Mucosa of descending colon (tissue), 3 donors: Measurements from ENCODE around the gene MYO1E. TPM values are rescaled to one million over a fixed set of nuclear protein-coding genes. Genes with fewer than 3 reads are reported as not detected.

Experiments used
- ATAC-seq: fragments of 200-7000 bp; cut with Tn5 transposase; one replicate; pipeline ENCODE4 v1.9.1; 2020; ENCODE audit warnings: mild to moderate bottlenecking, moderate library complexity
- DNase-seq, 3 donors: peaks; one replicate each; pipeline ENCODE4 v3.0.0-alpha.2; 2020
- H3K36me3 ChIP-seq: fragments of 200-600 bp; one replicate; pipeline ENCODE4 v1.8.0; 2021; ENCODE audit warnings: low read depth, mild to moderate bottlenecking
- H3K4me1 ChIP-seq: fragments of 200-600 bp; one replicate; pipeline ENCODE4 v1.8.0; 2021; ENCODE audit warnings: low read depth, mild to moderate bottlenecking
- H3K4me3 ChIP-seq: fragments of 200-600 bp; one replicate; pipeline ENCODE4 v1.8.0; 2021; ENCODE audit warnings: mild to moderate bottlenecking
- H3K9me3 ChIP-seq: fragments of 200-600 bp; one replicate; pipeline ENCODE4 v1.8.0; 2021; ENCODE audit warnings: mild to moderate bottlenecking
- intact Hi-C, 2 donors: fragments of 100-400 bp; cut with DNase I in 1 of 2; cut with micrococcal nuclease in 1 of 2; formaldehyde crosslinking; loops; one replicate each; pipeline versions ENCODE4 v1.11.0 to v1.11.1; 2022; cut with DNase I, micrococcal nuclease
- total RNA-seq, 3 donors: library from RNA; stranded (reverse); fragmentation: NEBNext Ultra II Directional in 2 of 3; extraction: Animal tissue kit (Norgen Biotek cat#: 25700) in 2 of 3; gene quantifications; one replicate each; pipeline versions ENCODE4 v1.2.1 to v1.2.4, GENCODE V29; 2021 to 2023
- TF ChIP-seq, protein P1 (sequence below): fragments of 200-600 bp; IDR thresholded peaks from one replicate; pipeline ENCODE4 v1.8.0; 2022; ENCODE audit warnings: antibody characterized with exemption, mild to moderate bottlenecking
- donor health status: DM: no; HTN: no; CAD: no; lungs with moderate emphysema.
- donor health status: DM: no; HTN: no; CAD: no.
- donor health status: DM: no; HTN: yes; CAD: no.

The MYO1E gene
- total RNA-seq, 3 donors from 2014 or later = 189 to 325 (median 283) TPM

GRCh38 chr15:59349680-59350420 lies 22.8 kb downstream of the MYO1E start:
- Histone ChIP-seq H3K4me1 (peaks cover 4% of the 10 kb centered on the region), H3K36me3 (no peaks in the 10 kb centered on the region), H3K4me3 (no peak overlapping the region), H3K9me3 (no peaks in the 10 kb centered on the region)
- intact Hi-C loops = no loop called here
- DNase-seq (no peak), ATAC-seq (peak; percentile 95)
- TF ChIP-seq, protein P1, sequence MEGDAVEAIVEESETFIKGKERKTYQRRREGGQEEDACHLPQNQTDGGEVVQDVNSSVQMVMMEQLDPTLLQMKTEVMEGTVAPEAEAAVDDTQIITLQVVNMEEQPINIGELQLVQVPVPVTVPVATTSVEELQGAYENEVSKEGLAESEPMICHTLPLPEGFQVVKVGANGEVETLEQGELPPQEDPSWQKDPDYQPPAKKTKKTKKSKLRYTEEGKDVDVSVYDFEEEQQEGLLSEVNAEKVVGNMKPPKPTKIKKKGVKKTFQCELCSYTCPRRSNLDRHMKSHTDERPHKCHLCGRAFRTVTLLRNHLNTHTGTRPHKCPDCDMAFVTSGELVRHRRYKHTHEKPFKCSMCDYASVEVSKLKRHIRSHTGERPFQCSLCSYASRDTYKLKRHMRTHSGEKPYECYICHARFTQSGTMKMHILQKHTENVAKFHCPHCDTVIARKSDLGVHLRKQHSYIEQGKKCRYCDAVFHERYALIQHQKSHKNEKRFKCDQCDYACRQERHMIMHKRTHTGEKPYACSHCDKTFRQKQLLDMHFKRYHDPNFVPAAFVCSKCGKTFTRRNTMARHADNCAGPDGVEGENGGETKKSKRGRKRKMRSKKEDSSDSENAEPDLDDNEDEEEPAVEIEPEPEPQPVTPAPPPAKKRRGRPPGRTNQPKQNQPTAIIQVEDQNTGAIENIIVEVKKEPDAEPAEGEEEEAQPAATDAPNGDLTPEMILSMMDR = no peak

- TF ChIP-seq, protein P1 = no peak
- intact Hi-C loops = no loop called here
- no peaks in the 10 kb centered on the region for H3K4me1 ChIP-seq
- no peak overlapping the region for H3K4me3 ChIP-seq
- ATAC-seq (no peak), DNase-seq (no peak)
- H3K9me3 ChIP-seq = no peaks in the 10 kb centered on the region
- no peaks in the 10 kb centered on the region for H3K36me3 ChIP-seq
Measured at GRCh38 chr15:59347915-59348314, 24.8 kb downstream of the MYO1E start.

DNA sequence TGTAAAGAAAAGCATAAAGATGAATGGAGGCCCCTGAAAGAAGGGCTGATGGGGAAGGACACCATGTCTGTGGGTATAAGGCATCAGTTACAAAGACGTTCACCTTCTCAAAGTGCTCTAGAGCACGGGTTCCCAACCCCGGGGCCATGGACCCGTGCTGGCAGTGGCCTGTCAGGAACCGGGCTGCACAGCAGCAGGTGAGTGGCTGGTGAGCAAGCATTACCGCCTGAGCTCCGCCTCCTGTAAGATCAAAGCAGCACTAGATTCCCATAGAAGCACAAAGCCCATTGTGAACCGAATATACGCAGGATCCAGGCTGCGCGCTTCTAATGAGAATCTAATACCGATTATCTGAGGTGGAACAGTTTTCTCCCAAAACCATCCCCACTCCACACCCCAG lies 25.7 kb downstream of the MYO1E start:
- ATAC-seq (no peak), DNase-seq (no peak)
- TF ChIP-seq, protein P1 = no peak
- Histone ChIP-seq H3K9me3 (no peaks in the 10 kb centered on the region), H3K4me1 (no peaks in the 10 kb centered on the region), H3K4me3 (no peak overlapping the region), H3K36me3 (no peaks in the 10 kb centered on the region)
- intact Hi-C loops = no loop called here

- Histone ChIP-seq H3K4me3 (no peak overlapping the region), H3K4me1 (no peaks in the 10 kb centered on the region), H3K9me3 (no peaks in the 10 kb centered on the region), H3K36me3 (no peaks in the 10 kb centered on the region)
- DNase-seq (no peak), ATAC-seq (peak; percentile 13)
- intact Hi-C loops = no loop called here
- TF ChIP-seq, protein P1 = no peak
Measured at GRCh38 chr15:59345326-59345725, 27.3 kb downstream of the MYO1E start.

- Histone ChIP-seq H3K9me3 (no peaks in the 10 kb centered on the region), H3K4me3 (no peak overlapping the region), H3K36me3 (no peaks in the 10 kb centered on the region), H3K4me1 (no peaks in the 10 kb centered on the region)
- intact Hi-C loops = no loop called here
- TF ChIP-seq, protein P1 = no peak
- ATAC-seq (no peak), DNase-seq (no peak)
Measured at GRCh38 chr15:59344311-59344710, 28.4 kb downstream of the MYO1E start.
